ENCODE measurements around the gene HBZ.

HBZ gene

DNA sequence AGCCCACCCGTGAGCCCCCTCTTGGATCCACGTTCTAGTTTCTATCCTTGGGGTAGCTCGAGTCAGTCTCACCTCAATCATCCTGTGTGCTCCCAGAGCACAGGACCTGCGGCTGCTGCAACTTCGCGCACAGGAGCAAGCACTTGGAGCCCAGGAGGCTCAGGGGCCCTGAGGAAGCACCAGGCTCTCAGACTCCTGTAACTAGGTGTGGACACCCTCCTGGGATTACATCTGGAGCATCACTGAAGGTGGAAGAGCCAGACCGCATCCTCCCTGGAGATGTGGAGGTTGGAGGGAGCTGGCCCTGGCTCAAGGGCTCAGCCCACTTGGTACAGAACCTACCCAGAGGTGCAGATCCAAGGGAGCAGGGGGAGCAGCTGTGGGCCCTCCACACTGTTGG is 30.6 kb downstream of the HBZ start:
- H3K4me1 ChIP-seq (ENCODE audit: low read length), result 0 out of 2 replicates have a peak, but pooled peaks cover 6% of the 10 kb centered on the region
- H3K36me3 ChIP-seq (replicated peaks; ENCODE audit: insufficient read depth, low read length), result no peaks in the 10 kb centered on the region
- no peak overlapping the region for H3K27ac ChIP-seq (ENCODE audit: low read length)
- no peak overlapping the region for H3K9ac ChIP-seq (ENCODE audit: low read length)
- H3K9me2 ChIP-seq (replicated peaks; ENCODE audit: insufficient read depth, low read length), result no peaks in the 10 kb centered on the region
- peaks cover 19% of the 10 kb centered on the region for H3K27me3 ChIP-seq (replicated peaks; ENCODE audit: insufficient read depth, low read length)
- no peaks in the 10 kb centered on the region for H3F3A ChIP-seq (ENCODE audit: insufficient read depth, low read length)
- no peak overlapping the region for H3K4me3 ChIP-seq (ENCODE audit: low read length)
- H3K4me2 ChIP-seq (ENCODE audit: low read depth, low read length), result no peak overlapping the region
- H2AFZ ChIP-seq (ENCODE audit: low read length), result no peak overlapping the region
- no peaks in the 10 kb centered on the region for H4K20me1 ChIP-seq (ENCODE audit: insufficient read depth, low read length)
- no peak for DNase-seq
- no peaks in the 10 kb centered on the region for H3K9me3 ChIP-seq (replicated peaks; ENCODE audit: insufficient read depth, low read length)
- H3K79me2 ChIP-seq (ENCODE audit: low read length), result no peaks in the 10 kb centered on the region
- TF ChIP-seq EZH2 (optimal IDR thresholded peaks at IDR 0.05; ENCODE audit: low read depth, low read length) (no peak), EZH2phosphoT487 (IDR thresholded peaks at IDR 0.05; ENCODE audit: low read length) (no peak)
- TF ChIP-seq, protein P1, sequence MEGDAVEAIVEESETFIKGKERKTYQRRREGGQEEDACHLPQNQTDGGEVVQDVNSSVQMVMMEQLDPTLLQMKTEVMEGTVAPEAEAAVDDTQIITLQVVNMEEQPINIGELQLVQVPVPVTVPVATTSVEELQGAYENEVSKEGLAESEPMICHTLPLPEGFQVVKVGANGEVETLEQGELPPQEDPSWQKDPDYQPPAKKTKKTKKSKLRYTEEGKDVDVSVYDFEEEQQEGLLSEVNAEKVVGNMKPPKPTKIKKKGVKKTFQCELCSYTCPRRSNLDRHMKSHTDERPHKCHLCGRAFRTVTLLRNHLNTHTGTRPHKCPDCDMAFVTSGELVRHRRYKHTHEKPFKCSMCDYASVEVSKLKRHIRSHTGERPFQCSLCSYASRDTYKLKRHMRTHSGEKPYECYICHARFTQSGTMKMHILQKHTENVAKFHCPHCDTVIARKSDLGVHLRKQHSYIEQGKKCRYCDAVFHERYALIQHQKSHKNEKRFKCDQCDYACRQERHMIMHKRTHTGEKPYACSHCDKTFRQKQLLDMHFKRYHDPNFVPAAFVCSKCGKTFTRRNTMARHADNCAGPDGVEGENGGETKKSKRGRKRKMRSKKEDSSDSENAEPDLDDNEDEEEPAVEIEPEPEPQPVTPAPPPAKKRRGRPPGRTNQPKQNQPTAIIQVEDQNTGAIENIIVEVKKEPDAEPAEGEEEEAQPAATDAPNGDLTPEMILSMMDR (IDR thresholded peaks at IDR 0.05; ENCODE audit: low read length), result no peak

DNA sequence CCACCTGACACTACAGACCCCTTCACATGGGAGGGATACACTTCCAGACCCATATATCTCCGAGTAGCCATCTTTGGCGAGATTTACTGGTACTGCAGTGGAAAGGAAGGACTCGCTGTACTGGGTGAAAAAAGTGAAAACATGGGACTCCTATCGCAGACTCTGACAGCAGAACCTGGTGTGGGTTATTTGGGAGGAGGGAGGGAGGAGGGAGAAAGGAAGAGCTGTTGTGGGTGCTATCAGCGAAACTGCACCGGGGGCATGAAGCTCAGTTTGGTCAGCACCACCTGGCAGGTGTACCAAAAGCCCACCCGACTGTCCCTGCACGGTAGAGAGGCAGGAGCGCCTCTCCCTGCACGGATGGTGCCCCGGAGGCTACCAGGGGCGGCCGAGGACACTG is 32.8 kb downstream of the HBZ start:
- DNase-seq, result no peak
- H3F3A ChIP-seq (ENCODE audit: insufficient read depth, low read length), result no peaks in the 10 kb centered on the region
- no peaks in the 10 kb centered on the region for H3K27me3 ChIP-seq (replicated peaks; ENCODE audit: insufficient read depth, low read length)
- H3K4me3 ChIP-seq (ENCODE audit: low read length), result no peak overlapping the region
- no peaks in the 10 kb centered on the region for H3K9me2 ChIP-seq (replicated peaks; ENCODE audit: insufficient read depth, low read length)
- TF ChIP-seq EZH2phosphoT487 (IDR thresholded peaks at IDR 0.05; ENCODE audit: low read length), result no peak
- TF ChIP-seq, protein P1 (IDR thresholded peaks at IDR 0.05; ENCODE audit: low read length), result no peak
- H3K4me1 ChIP-seq (ENCODE audit: low read length), result 0 out of 2 replicates have a peak, but pooled peaks cover 6% of the 10 kb centered on the region
- no peak overlapping the region for H3K27ac ChIP-seq (ENCODE audit: low read length)
- H3K9ac ChIP-seq (ENCODE audit: low read length), result no peak overlapping the region
- no peak overlapping the region for H2AFZ ChIP-seq (ENCODE audit: low read length)
- H3K79me2 ChIP-seq (ENCODE audit: low read length), result no peaks in the 10 kb centered on the region
- H3K4me2 ChIP-seq (ENCODE audit: low read depth, low read length), result no peak overlapping the region
- H3K9me3 ChIP-seq (replicated peaks; ENCODE audit: insufficient read depth, low read length), result no peaks in the 10 kb centered on the region
- H4K20me1 ChIP-seq (ENCODE audit: insufficient read depth, low read length), result no peaks in the 10 kb centered on the region
- H3K36me3 ChIP-seq (replicated peaks; ENCODE audit: insufficient read depth, low read length), result no peaks in the 10 kb centered on the region

DNA sequence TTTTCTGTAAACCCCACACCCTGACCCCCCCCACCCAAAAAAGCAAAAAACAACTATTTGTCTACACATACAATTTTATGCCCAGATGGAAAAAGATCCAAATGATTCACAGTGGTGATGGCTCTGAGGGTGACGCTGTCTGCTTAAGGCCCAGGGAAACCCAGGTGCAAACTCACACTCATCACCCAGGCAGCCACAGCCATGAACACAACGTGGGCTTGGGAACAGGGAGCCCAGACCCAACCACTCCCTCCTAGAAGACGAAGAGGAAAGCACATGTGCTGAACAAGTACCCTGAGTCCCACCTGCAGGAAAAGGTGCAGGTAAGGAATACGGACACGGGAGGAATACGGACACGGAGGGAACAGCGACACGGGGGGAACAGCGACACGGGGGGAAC is 33.2 kb downstream of the HBZ start:
- H3K36me3 ChIP-seq (replicated peaks; ENCODE audit: insufficient read depth, low read length), result no peaks in the 10 kb centered on the region
- H3K27ac ChIP-seq (ENCODE audit: low read length), result no peak overlapping the region
- H3K4me2 ChIP-seq (ENCODE audit: low read depth, low read length), result no peak overlapping the region
- no peak overlapping the region for H3K4me3 ChIP-seq (ENCODE audit: low read length)
- no peaks in the 10 kb centered on the region for H3K9me3 ChIP-seq (replicated peaks; ENCODE audit: insufficient read depth, low read length)
- H2AFZ ChIP-seq (ENCODE audit: low read length), result no peak overlapping the region
- 0 out of 2 replicates have a peak, but pooled peaks cover 6% of the 10 kb centered on the region for H3K4me1 ChIP-seq (ENCODE audit: low read length)
- no peaks in the 10 kb centered on the region for H3K79me2 ChIP-seq (ENCODE audit: low read length)
- H3K9me2 ChIP-seq (replicated peaks; ENCODE audit: insufficient read depth, low read length), result no peaks in the 10 kb centered on the region
- TF ChIP-seq EZH2phosphoT487 (IDR thresholded peaks at IDR 0.05; ENCODE audit: low read length) (no peak), EZH2 (optimal IDR thresholded peaks at IDR 0.05; ENCODE audit: low read depth, low read length) (no peak)
- TF ChIP-seq, protein P1 (IDR thresholded peaks at IDR 0.05; ENCODE audit: low read length), result no peak
- no peak for DNase-seq
- H3K27me3 ChIP-seq (replicated peaks; ENCODE audit: insufficient read depth, low read length), result no peaks in the 10 kb centered on the region
- no peaks in the 10 kb centered on the region for H3F3A ChIP-seq (ENCODE audit: insufficient read depth, low read length)
- H4K20me1 ChIP-seq (ENCODE audit: insufficient read depth, low read length), result no peaks in the 10 kb centered on the region
- no peak overlapping the region for H3K9ac ChIP-seq (ENCODE audit: low read length)
